GM12878 (cell line): ENCODE measurements around the gene CNDP2.

Source experiments
- CTCF ChIP-seq, 3 experiments: IDR thresholded peaks in 2 of 3; conservative IDR thresholded peaks in 1 of 3; 2 replicates each; pipeline ENCODE4 v1.5.1; 2011; ENCODE audit warnings: low read depth in 3 of 3, low read length in 3 of 3, mild to moderate bottlenecking in 3 of 3, control low read depth in 2 of 3, moderate library complexity in 2 of 3, inconsistent platforms in 1 of 3, mixed read lengths in 1 of 3; ENCODE audit not compliant: control insufficient read depth in 2 of 3, insufficient read depth in 1 of 3; ENCODE audit errors: extremely low read depth in 1 of 3
- EP300 ChIP-seq, 2 experiments: fragments of 150-350 bp in 1 of 2; IDR thresholded peaks; 2 replicates each; pipeline ENCODE4 v1.6.1; 2011 to 2012; ENCODE audit warnings: low read depth in 2 of 2, low read length in 2 of 2, borderline replicate concordance in 1 of 2, improper control_type of control experiment in 1 of 2, inconsistent platforms in 1 of 2; ENCODE audit not compliant: control insufficient read depth in 1 of 2
- MAX ChIP-seq: IDR thresholded peaks from 2 replicates; pipeline ENCODE4 v1.6.1; 2012; ENCODE audit warnings: low read depth, low read length, improper control_type of control experiment
- USF2 ChIP-seq: IDR thresholded peaks from 2 replicates; pipeline ENCODE4 v1.6.1; 2011; ENCODE audit warnings: low read depth, low read length, improper control_type of control experiment, borderline replicate concordance

- TF ChIP-seq USF2, result no peak
- no peak for TF ChIP-seq MAX
- TF ChIP-seq CTCF (IDR thresholded peaks at IDR 0.05 in 2 of 3, conservative IDR thresholded peaks at IDR 0.05 in 1 of 3; ENCODE audit: control insufficient read depth in 2 of 3, extremely low read depth in 1 of 3, insufficient read depth in 1 of 3, low read depth in 3 of 3, low read length in 3 of 3), result no peak
- TF ChIP-seq EP300 (IDR thresholded peaks at IDR 0.05; ENCODE audit: borderline replicate concordance in 1 of 2, control insufficient read depth in 1 of 2, low read depth in 2 of 2, low read length in 2 of 2), result no peak
Observed at GRCh38 chr18:74473976-74474640, 22.1 kb upstream of the CNDP2 start.
